KMS-11 (cell line): ENCODE measurements around the gene ATP5MC3.

Experiments
- H2AFZ ChIP-seq: fragments of 200-600 bp; sonication (generic); 2 replicates; pipeline ENCODE4 v1.6.1; 2016; ENCODE audit warnings: antibody characterized with exemption, mixed run types, low read depth
- H3K27ac ChIP-seq: fragments of 200-600 bp; sonication (generic); 2 replicates; pipeline ENCODE4 v1.6.1; 2016; ENCODE audit warnings: mild to moderate bottlenecking, mixed run types
- H3K27me3 ChIP-seq: fragments of 200-600 bp; sonication (generic); 2 replicates; pipeline ENCODE4 v1.6.1; 2017; ENCODE audit warnings: mild to moderate bottlenecking, low read depth, mixed run types, moderate library complexity; ENCODE audit not compliant: insufficient read depth
- H3K36me3 ChIP-seq: fragments of 200-600 bp; sonication (generic); 2 replicates; pipeline ENCODE4 v1.6.1; 2017; ENCODE audit warnings: mild to moderate bottlenecking, mixed run types; ENCODE audit not compliant: insufficient read depth
- H3K4me1 ChIP-seq: fragments of 200-600 bp; sonication (generic); 2 replicates; pipeline ENCODE4 v1.6.1; 2016; ENCODE audit warnings: mild to moderate bottlenecking, low read depth, mixed run types; ENCODE audit not compliant: poor library complexity, severe bottlenecking
- H3K4me2 ChIP-seq: fragments of 200-600 bp; sonication (generic); 2 replicates; pipeline ENCODE4 v1.7.0; 2016; ENCODE audit warnings: mild to moderate bottlenecking, mixed run types
- H3K4me3 ChIP-seq: fragments of 200-600 bp; sonication (generic); IDR thresholded peaks from 2 replicates; pipeline ENCODE4 v1.6.1; 2017; ENCODE audit warnings: low read depth, low read length, mixed read lengths; ENCODE audit not compliant: insufficient read depth
- H3K79me2 ChIP-seq: fragments of 200-600 bp; sonication (generic); 2 replicates; pipeline ENCODE4 v1.6.1; 2016; ENCODE audit warnings: low read depth, mixed run types; ENCODE audit not compliant: insufficient read depth
- H3K9ac ChIP-seq: fragments of 200-600 bp; sonication (generic); 2 replicates; pipeline ENCODE4 v1.6.1; 2016; ENCODE audit warnings: mild to moderate bottlenecking, mixed run types
- H4K20me1 ChIP-seq: fragments of 200-600 bp; sonication (generic); 2 replicates; pipeline ENCODE4 v1.6.1; 2016; ENCODE audit warnings: mild to moderate bottlenecking, mixed run types; ENCODE audit not compliant: insufficient read depth
- CTCF ChIP-seq: fragments of 200-600 bp; sonication (generic); conservative IDR thresholded peaks from 2 replicates; pipeline ENCODE4 v1.6.1; 2017; ENCODE audit warnings: low read depth, mild to moderate bottlenecking, antibody characterized with exemption, low read length, moderate library complexity, mixed read lengths

Gene ATP5MC3

GRCh38 chr2:175152242-175152641 lies 29.3 kb downstream of the ATP5MC3 start:
- Histone ChIP-seq H3K27ac (no peak overlapping the region), H3K79me2 (peaks cover 80% of the 10 kb centered on the region), H3K4me3 (no peak overlapping the region), H3K4me1 (peaks cover 64% of the 10 kb centered on the region), H3K36me3 (no peaks in the 10 kb centered on the region), H4K20me1 (no peaks in the 10 kb centered on the region), H3K27me3 (no peaks in the 10 kb centered on the region), H3K9ac (no peak overlapping the region), H2AFZ (no peak overlapping the region), H3K4me2 (no peak overlapping the region; the same call in 1 of the 2 replicates)
- TF ChIP-seq CTCF = no peak

- Histone ChIP-seq H3K9ac (no peak overlapping the region), H3K4me3 (no peak overlapping the region), H3K4me1 (peaks cover 69% of the 10 kb centered on the region), H3K4me2 (no peak overlapping the region), H2AFZ (no peak overlapping the region), H3K27ac (no peak overlapping the region), H4K20me1 (no peaks in the 10 kb centered on the region), H3K36me3 (no peaks in the 10 kb centered on the region), H3K79me2 (peaks cover 76% of the 10 kb centered on the region), H3K27me3 (no peaks in the 10 kb centered on the region)
- no peak for TF ChIP-seq CTCF
Measured at GRCh38 chr2:175151791-175152190, 29.7 kb downstream of the ATP5MC3 start.

- Histone ChIP-seq H3K4me2 (peak overlapping the region; percentile 9; the same call in 1 of the 2 replicates), H2AFZ (no peak overlapping the region), H3K4me3 (no peak overlapping the region), H3K27ac (no peak overlapping the region), H3K27me3 (no peaks in the 10 kb centered on the region), H3K79me2 (peaks cover 57% of the 10 kb centered on the region), H3K9ac (no peak overlapping the region), H3K4me1 (peaks cover 57% of the 10 kb centered on the region), H4K20me1 (no peaks in the 10 kb centered on the region), H3K36me3 (no peaks in the 10 kb centered on the region)
- no peak for TF ChIP-seq CTCF
Measured at GRCh38 chr2:175147186-175147585, 34.3 kb downstream of the ATP5MC3 start.

- no peak for TF ChIP-seq CTCF
- Histone ChIP-seq H3K4me2 (no peak overlapping the region), H3K4me1 (peaks cover 74% of the 10 kb centered on the region), H3K9ac (no peak overlapping the region), H3K4me3 (no peak overlapping the region), H3K79me2 (peaks cover 59% of the 10 kb centered on the region), H3K27ac (no peak overlapping the region), H3K36me3 (no peaks in the 10 kb centered on the region), H3K27me3 (no peaks in the 10 kb centered on the region), H4K20me1 (no peaks in the 10 kb centered on the region), H2AFZ (no peak overlapping the region)
Measured at GRCh38 chr2:175143678-175144077, 37.8 kb downstream of the ATP5MC3 start.

GRCh38 chr2:175143191-175143590 lies 38.3 kb downstream of the ATP5MC3 start:
- TF ChIP-seq CTCF = no peak
- H3K27ac ChIP-seq = no peak overlapping the region
- H3K4me1 ChIP-seq = peaks cover 77% of the 10 kb centered on the region
- no peak overlapping the region for H2AFZ ChIP-seq
- H3K27me3 ChIP-seq = no peaks in the 10 kb centered on the region
- peaks cover 64% of the 10 kb centered on the region for H3K79me2 ChIP-seq
- no peaks in the 10 kb centered on the region for H4K20me1 ChIP-seq
- H3K4me3 ChIP-seq = no peak overlapping the region
- H3K36me3 ChIP-seq = no peaks in the 10 kb centered on the region
- no peak overlapping the region for H3K9ac ChIP-seq
- no peak overlapping the region for H3K4me2 ChIP-seq
